Midbrain (tissue), 1 donor: ENCODE data around the gene DMAC2L.
"Not testable (repeated sequence)": the region's sequence is repeated elsewhere in the genome, so short reads cannot be mapped to it uniquely, and the experiment has no call there.

Experiments used
- DNase-seq: peaks from one replicate; lab custom pipeline; 2025; lab: John Stamatoyannopoulos, UW

Gene DMAC2L, protein sequence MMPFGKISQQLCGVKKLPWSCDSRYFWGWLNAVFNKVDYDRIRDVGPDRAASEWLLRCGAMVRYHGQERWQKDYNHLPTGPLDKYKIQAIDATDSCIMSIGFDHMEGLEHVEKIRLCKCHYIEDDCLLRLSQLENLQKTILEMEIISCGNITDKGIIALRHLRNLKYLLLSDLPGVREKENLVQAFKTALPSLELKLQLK

DNA sequence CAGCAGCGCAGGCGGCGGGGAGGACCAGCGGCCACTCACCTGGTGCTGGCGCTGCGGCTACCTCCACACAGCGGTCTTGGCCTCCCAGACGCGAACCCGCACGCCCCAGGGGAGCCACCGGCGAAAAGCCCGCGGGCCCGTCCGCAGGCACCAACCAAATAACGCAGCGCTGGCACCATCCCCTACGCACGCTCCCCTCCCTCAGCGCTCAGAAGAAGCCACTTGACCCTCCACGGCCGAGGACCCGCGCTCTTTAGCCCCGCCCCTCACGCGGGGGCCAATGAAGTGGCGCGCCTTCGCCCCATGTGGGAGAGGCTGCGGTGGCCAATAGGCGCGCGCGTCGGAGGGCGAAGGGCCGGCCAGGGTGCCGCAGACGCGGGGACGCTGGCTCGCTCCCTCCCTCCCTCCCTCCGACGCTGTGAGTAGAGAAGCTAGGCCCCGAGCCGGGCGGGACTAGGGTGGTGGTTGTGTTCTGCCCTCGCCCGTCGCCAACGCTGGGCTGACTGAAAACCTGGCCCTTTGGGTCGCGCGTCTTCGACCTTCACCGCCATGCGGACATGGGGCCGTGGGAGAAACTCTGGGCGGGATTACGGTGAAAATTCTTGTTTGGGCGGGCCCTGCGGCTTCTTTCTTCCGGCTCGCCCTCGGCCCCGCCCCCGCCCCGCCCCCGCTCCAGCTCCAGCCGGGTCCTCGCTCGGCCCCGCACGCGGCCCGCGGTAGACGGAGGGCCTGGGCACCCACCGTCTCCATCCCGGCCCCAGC, at the start of gene DMAC2L, which contains the start of gene L2HGDH:
Gene DMAC2L, plus strand, starts transcription at position 353 of the 762 bp plus-strand sequence. CDS start 9,164 bp downstream, outside the sequence.
Gene L2HGDH, minus strand, starts transcription at position 258 of the 762 bp plus-strand sequence. Its CDS starts 79 bp downstream, at position 179.
- peak; percentile 97 for DNase-seq

DNA sequence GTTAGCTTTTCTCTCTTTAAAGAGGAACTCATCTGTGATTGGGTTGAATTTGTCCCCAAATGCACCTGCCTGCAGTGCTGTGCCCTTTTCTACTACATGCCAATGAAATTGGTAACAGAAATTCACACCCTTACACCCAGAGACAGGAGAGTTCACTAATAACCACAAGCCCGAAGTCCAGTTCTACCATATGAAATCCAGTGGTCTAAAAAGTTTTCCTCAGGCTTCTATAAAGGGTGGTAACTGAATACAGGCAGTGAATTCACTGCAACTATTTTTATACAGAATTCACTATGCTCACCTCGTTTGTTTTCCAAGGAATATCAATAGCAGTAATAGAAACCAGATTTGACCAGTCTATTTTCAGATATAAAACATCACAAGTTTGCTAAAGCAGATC, 49.3 kb upstream of the DMAC2L start:
- no peak for DNase-seq

DNA sequence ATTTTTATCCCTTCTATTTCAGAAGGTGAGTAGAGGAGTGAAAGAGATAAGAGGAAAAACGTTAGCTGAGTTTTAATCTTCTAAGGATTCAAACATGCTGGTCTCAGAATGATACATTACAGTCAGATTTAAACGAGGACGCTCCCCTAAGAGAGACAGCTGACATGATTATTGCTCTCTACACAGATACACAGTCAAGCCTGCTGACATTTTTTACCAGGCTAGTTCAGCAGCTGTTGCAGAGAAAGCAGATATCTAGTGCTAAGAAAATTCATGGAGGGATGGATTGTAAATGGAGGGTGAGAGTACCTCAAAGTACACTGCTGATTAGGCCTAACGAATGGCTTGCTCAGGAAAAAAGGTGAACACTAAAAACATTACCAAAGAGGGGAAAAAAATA, 48.8 kb upstream of the DMAC2L start:
- no peak for DNase-seq

DNA sequence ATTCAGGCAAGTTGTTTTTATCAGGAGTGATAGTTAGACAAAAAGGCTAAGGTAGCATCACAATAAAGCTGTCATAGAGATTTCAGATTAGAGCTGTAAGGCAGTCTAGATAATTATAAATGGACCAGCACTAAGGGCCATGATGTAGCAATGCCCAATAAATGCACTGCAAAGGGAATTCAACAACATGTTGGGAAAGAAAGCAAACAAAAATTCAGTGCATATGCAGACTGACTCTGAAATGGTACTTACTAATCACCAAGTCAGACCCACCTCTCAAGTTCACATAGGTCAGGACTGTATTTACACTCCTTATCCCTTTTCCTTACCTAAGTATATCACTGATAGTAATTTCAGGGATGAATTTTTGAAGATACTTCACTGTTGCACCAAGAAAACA, 47.1 kb upstream of the DMAC2L start:
- no peak for DNase-seq

DNA sequence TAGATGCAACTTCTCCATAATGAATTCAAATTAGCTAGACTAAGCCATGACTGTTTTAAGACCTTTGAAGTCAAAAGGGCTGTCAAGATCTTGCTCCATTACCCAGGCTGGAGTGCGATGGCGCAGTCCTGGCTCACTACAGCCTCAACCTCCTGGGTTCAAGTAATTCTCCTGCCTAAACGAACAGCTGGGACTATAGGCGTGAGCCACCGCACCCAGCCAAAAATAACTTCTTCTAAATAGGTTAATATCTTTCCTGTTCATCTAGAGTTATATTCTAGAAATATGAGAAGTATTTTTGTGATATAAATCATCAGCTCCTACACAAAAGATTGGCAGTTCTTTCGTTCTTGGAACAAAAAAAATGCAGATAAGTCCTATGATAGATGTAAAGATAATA, 41.2 kb upstream of the DMAC2L start:
- no peak for DNase-seq

DNA sequence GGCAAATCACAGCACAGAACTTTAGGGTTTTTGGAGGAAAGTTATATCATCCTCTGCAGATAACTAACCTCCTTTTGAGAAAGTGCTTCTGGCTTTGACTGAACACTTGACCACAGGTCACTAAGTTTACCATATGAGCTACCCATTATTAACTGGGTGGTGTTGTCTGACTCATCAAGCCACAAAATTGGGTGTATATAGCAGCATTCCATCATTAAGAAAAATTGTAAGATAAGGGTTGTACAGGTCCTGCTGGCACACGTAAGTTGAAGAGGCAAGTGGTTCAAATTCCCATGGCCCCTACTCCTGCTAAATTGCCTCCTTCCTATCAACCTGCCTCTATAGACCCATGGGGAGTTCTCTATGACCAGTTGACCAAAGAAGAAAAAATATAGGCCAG, 39.6 kb upstream of the DMAC2L start:
- no peak for DNase-seq

DNA sequence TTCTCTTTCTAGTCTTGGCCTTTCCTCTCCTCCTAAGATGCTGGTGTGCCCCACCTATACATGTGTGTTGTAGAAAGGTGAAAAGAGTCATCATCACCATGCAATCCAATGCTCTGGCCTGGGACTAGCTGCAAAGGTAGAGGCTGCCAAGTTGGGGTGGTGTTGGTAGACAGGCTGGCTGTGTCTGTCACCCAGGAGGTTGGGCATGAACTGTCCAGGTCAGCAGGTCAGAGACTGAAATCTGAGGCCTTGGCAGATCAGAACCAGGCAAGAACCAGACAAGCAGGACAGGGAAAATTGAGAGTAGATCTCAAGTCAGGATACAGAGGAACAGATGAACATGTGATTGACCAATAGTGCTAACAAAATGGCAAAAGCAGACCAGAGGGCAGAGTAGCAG, 26.3 kb upstream of the DMAC2L start:
- DNase-seq: no peak

DNA sequence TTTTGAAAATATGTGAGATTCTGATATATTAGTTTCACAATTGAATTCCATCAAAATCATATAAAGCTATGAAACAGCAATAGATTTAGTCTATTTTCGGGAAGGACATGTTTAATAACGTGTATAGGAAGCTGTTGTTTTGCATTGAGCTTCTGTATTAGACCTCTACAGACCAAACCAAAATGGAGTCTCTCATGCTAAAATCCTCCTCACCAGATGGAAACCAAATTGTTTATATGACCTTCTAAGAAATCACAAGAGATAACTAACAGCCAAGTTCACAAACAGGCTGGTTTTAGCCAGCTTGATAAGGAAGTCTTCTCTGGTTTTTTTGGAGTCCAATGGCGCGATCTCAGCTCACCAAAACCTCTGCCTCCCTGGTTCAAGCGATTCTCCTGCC, 24.0 kb upstream of the DMAC2L start:
- no peak for DNase-seq

DNA sequence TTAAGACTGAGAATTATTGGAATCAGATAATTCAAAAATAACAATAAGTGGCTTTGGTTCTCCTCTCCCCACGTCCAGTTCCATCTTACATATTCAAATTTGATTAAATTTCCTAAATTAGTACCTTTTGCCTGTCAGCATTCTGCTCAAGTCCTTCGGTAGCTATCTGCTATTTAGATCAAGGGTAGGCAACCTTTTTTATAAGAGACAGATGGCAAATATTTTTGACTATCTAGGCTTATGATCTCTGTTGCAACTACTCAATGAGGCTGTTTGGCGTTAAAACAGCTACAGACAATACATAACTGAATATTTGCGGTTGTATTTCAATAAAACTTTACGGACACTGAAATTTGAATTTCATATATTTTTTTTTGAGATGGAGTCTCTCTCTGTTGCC, 21.8 kb upstream of the DMAC2L start:
- DNase-seq: no peak

DNA sequence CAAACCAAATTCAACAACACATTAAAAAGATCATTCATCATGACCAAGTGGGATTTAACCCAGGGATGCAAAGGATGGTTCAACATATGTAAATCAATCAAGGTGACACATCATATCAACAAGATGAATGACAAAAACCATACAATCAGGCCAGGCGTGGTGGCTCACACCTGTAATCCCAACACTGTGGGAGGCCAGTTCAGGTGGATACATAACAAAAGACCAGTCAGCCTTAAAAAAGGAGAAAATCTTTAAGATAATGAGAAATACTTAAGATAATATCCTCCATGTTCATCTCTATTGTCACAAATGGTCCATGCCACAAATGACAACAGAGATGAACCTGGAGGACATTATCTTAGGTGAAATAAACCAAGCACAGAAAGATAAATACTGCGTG, 12.5 kb upstream of the DMAC2L start:
- no peak for DNase-seq

DNA sequence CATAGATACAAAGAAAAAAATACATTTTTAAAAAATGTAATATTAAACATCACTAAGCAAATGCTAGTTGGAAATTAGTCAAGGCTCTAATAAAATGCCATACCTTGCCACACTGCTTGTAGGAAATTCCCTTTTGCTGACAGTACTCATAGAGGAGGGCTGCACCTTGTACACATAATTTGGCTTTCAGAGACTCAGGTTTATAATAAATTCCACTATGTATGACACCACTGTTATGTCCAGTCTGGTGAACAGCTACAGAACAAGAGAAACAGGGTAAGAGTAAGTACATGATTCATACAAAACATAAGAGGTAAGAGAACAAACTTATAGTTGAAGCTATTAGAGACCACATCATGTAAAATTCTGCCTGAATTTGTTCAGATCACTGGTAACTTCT, 10.2 kb upstream of the DMAC2L start:
- no peak for DNase-seq

DNA sequence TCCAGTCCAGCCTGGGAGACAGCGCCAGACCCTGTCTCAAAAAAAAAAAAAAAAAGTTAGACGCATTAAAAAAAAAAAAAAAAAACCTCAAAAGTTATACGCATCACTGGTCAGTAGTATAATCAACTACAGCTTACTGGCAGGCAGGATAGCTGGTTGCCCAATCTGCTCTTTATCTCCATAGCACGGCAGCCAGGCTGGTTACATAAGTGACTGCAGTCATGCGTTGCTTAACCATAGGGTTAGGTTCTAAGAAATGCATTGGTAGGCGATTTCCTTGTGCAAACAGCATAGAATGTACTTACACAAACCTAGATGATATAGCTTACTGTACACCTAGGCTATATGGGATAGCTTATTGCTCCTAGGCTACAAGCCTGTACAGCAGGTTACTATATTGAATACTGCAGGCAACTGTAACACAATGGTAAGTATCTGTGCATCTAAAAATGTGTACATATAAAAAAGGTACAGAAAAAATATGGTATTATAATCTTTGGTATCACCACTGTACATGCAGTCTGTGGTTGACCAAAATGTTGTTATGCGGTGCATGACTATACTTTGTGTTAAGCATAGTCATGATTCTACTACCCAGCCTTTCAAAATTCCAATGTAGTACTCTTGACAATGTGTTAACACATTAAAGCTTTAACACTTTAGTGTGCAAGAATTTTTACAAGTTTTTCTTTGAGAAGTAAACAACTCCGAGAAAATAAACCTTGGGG, 8.2 kb upstream of the DMAC2L start:
- DNase-seq: no peak

DNA sequence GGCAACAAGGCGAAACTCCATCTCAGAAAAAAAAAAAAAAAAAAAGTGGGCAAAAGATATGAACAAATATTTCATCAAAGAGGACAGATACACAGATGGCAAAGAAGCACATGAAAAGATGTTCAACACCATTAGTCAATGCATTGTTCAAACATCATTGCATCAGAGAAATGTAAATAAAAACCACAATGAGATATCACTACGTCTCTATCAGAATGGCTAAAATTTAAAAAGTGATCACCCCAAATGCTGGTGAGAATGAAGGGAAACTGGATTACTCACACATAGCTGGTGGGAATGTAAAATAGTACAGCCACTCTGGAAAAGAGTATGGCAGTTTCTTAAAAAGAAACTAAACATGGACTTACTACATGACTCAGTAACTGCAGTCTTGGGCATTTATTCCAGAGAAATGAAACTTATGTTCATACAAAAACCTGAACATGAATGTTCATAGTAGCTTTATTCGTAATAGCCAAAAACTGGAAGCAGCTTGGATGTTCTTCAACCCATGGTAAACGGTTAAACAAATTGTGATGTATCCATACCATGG, 3.7 kb upstream of the DMAC2L start:
- no peak for DNase-seq

DNA sequence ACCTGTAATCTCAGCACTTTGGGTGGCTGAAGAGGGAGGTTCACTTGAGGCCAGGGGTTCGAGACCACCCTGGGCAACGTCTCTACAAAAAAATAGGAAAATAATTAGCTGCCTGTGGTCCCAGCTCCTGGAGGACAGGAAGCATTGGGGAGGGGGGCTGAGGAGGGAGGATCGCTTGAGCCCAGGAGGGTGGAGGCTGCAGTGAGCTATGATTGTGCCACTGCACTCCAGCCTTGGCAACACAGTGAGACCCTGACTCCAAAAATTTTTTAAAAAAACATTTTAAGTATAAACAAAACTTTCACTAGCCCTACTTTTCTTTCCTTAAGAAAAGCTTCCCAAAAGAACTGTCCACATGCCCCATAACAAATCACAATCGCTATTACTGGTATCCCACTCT, 1.7 kb upstream of the DMAC2L start:
- DNase-seq: no peak

DNA sequence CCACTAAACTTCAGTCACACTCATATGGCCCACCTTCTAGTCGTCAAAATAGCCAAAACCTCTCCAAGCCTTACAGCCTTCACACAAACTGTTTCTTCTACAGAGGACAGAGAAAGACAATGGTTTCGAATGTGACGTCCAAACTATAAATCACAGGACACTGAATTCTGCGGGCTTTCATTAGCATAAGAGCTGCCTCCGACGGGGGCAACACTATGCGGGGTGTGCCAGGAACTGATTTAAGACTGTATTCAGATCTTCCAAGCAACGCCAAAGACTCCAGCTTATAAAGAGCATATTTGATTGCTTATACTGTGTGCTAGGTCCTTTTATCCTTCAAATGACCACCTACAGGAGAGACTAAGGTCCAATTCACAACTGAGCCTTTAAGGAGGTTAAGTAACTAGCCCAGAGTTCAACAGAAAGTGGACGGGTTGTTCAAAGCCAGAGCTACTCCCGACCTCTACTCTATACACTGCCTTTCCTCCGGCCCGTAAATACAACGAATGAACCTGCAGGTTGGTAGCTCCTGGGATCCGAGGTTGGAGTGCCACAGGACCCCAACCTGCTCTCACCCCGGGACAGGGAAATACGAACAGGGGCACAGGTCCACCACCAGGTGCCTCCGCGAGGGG, 670 bp upstream of the DMAC2L start:
- no peak for DNase-seq

DNA sequence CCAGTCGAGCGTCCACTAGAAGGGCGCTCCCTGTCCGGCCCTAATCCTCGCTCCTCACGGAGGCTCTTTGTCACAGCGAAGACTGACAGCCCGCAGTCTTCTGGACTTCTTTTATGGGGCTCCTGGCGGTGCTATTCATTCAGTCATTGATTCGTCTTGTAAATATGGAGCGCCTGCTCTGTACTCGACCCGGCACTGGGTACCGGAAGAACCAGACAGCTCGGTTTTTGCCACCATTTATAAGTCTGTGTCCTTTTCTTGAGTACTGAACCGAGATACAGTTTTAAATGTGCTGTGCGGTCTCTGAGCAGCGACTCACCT, 570 bp downstream of the DMAC2L start:
- DNase-seq: no peak

DNA sequence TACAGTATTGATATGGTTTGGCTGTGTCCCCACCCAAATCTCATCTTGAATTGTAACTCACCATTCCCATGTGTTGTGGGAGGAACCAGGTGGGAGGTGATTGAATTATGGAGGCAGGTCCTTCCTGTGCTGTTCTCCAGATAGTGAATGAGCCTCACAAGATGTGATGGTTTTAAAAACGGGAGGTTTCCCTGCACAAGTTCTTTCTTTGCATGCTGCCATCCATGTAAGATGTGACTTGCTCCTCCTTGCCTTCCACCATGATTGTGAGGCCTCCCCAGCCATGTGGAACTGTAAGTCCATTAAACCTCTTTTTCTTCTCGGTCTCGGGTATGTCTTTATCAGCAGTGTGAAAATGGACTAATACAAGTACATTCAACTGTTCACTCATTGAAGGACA, 2.0 kb downstream of the DMAC2L start:
- DNase-seq: not testable (repeated sequence)

DNA sequence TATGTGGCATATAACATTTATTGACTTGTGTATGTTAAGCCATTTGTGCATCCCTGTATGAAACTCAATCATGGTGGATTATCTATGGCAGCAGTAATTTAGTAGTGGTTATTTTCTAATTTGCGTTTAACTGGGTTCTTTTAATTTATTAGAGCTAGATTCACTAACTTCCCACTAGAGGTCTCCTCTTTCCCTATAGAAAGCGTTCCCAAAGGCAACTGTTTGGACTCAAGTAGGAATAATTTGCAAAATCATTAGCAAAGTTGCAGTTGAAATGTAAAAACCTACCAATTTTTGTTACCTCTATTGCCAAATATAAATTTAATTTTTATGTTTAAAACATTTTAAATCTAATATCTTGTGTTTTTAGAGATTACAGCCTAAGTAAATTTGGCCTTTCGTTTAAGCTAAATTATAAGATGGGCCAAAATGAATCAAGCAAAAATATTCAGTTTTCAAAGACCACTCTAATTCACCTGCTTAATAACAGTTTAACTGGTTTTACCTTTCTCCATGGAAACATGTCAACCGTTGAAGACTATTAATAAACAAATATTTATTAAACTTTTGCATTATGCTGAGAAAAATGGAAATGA, 6.0 kb downstream of the DMAC2L start:
- peak; percentile 45 for DNase-seq

DNA sequence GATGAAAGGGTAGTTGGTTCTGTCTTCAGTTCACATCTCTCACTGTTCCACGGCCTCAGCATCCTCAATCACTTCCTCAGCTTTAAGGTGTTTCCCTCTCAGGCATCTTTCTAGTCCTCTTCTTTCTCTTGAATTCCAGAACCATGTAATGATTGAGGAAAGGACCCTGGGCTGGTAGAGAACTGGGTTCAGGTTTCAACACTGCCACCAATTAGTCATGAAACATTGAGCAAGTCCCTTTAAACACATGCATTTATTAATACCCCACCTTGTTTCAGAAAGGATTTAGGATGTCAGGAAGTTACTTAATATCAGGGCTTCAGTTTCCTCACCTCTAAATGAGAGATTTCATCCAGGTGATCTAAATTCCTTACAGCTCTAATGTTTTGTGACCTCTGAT, 7.2 kb downstream of the DMAC2L start:
- no peak for DNase-seq

DNA sequence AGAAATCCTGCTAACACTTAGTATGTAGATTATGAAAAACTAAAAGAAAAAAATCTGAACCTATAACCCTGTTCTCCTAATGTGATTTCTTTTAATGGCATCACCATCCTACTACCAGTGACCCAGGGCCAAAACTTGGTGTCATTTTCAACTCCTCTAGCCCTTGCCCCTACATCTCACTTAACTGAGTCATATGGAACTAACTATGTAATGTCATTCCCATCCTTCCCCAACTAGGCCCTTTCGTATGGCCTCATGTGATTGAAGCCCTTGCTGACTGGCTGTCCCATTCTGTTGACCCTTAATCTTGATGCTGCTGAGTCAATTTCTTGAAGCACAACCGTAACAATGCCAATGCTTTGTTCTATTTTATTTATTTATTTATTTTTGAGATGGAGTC, 7.6 kb downstream of the DMAC2L start:
- DNase-seq: no peak

DNA sequence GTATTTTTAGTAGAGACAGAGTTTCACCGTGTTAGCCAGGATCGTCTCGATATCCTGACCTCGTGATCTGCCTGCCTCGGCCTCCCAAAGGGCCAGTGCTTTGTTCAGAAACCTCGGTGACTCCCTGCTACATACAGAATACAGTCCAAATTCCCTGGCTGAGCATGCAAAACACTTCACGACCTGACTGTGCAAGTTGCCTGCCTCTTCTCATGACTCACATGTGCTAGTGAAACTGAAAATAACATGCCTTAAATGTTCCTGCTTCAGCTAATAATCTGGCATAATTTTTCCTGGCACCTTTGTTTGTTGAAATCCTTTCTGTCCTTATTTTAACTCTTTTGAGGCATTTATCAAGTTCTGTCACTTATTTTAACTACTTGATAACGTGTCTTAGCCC, 8.2 kb downstream of the DMAC2L start:
- no peak for DNase-seq
